Panc1 (cell line): ENCODE data around the gene HYAL3. TPM values are rescaled to one million over a fixed set of nuclear protein-coding genes. Genes with fewer than 3 reads are reported as not detected.
"Not testable (repeated sequence)": the region's sequence is repeated elsewhere in the genome, so short reads cannot be mapped to it uniquely, and the experiment has no call there.

ENCODE experiments used
- ATAC-seq: fragments of 200-7000 bp; cut with Tn5 transposase; 2 replicates; pipeline ENCODE4 v1.9.1; 2020; ENCODE audit warnings: mild to moderate bottlenecking, moderate library complexity
- BruUV-seq: library from RNA; stranded (reverse); fragments of 400-500 nt; replicated peaks from 2 replicates; lab custom pipeline; 2021; lab: Mats Ljungman, UMichigan
- CTCF ChIA-PET: fragments of 300-600 bp; sonication (Branson Sonifier 250); formaldehyde crosslinking; loops from one replicate; lab custom pipeline; 2022; ENCODE audit warnings: antibody characterized with exemption; lab: Charles Lee
- POLR2A ChIA-PET: fragments of 300-600 bp; sonication (Branson Sonifier 250); formaldehyde crosslinking; loops from one replicate; lab custom pipeline; 2022; ENCODE audit warnings: antibody characterized with exemption; lab: Charles Lee
- DNase-seq: peaks from one replicate; pipeline ENCODE4 v3.0.0-alpha.2; 2010; ENCODE audit warnings: low read depth, low spot score
- H3K27ac ChIP-seq: 2 replicates; pipeline ENCODE4 v1.5.1; 2011; ENCODE audit warnings: mild to moderate bottlenecking, low read length, inconsistent platforms
- H3K27me3 ChIP-seq: fragments of 200-500 bp; sonication (Bioruptor generic); 2 replicates; pipeline ENCODE4 v1.6.0; 2014; ENCODE audit warnings: low read length, inconsistent platforms; ENCODE audit not compliant: control insufficient read depth, insufficient read depth
- H3K36me3 ChIP-seq: fragments of 200-500 bp; sonication (Bioruptor generic); 2 replicates; pipeline ENCODE4 v1.5.1; 2014; ENCODE audit warnings: inconsistent platforms, mild to moderate bottlenecking, low read length, moderate library complexity; ENCODE audit not compliant: control insufficient read depth, insufficient read depth
- H3K4me1 ChIP-seq: 2 replicates; pipeline ENCODE4 v1.5.1; 2011; ENCODE audit warnings: inconsistent platforms, mild to moderate bottlenecking, low read length, moderate library complexity; ENCODE audit not compliant: control insufficient read depth, insufficient read depth
- H3K4me3 ChIP-seq, 2 experiments: 2 replicates each; pipeline ENCODE4 v1.5.1; 2011 to 2012; ENCODE audit warnings: low read depth in 2 of 2, low read length in 2 of 2, mild to moderate bottlenecking in 2 of 2, inconsistent platforms in 1 of 2, moderate library complexity in 1 of 2
- H3K9me3 ChIP-seq: fragments of 200-500 bp; sonication (Bioruptor generic); 2 replicates; pipeline ENCODE4 v1.5.1; 2014; ENCODE audit warnings: low read depth, mild to moderate bottlenecking, inconsistent platforms, low read length, moderate library complexity; ENCODE audit not compliant: control insufficient read depth, insufficient read depth
- POLR2AphosphoS5 ChIP-seq: IDR thresholded peaks from 2 replicates; pipeline ENCODE4 v1.6.1; 2012; ENCODE audit warnings: mild to moderate bottlenecking, low read depth, low read length, moderate library complexity
- SIN3A ChIP-seq: IDR thresholded peaks from 2 replicates; pipeline ENCODE4 v1.6.1; 2012; ENCODE audit warnings: low read depth, mild to moderate bottlenecking, low read length, moderate library complexity, borderline replicate concordance; ENCODE audit not compliant: insufficient read depth
- TCF7L2 ChIP-seq: IDR thresholded peaks from 2 replicates; pipeline ENCODE4 v1.6.1; 2011; ENCODE audit warnings: mild to moderate bottlenecking, low read depth, low read length, inconsistent platforms
- in situ Hi-C: cut with HindIII; loops from 2 replicates; pipeline ENCODE4 v1.10.0; 2016; ENCODE audit warnings: low sequenced_read_pairs, low pct_unique_long_range_greater_than_20kb
- intact Hi-C: fragments of 100-400 bp; cut with micrococcal nuclease; formaldehyde crosslinking; loops from one replicate; pipeline ENCODE4 v1.10.0; 2022; ENCODE audit not compliant: unreplicated experiment
- total RNA-seq: library from RNA; stranded (reverse); gene quantifications from one replicate; pipeline ENCODE4 v1.2.1, GENCODE V29; 2021; ENCODE audit not compliant: unreplicated experiment
- TF ChIP-seq, protein P1 (sequence below), 2 experiments: IDR thresholded peaks; 2 replicates each; pipeline ENCODE4 v1.6.1; 2011 to 2012; ENCODE audit warnings: low read depth in 2 of 2, control low read depth in 1 of 2, low read length in 1 of 2, mild to moderate bottlenecking in 1 of 2, moderate library complexity in 1 of 2; ENCODE audit not compliant: insufficient read depth in 1 of 2
- TF ChIP-seq, protein P2 (sequence below): fragments of 450-650 bp; IDR thresholded peaks from 2 replicates; pipeline ENCODE4 v1.5.1; 2017; ENCODE audit warnings: mild to moderate bottlenecking

HYAL3 gene
- total RNA-seq, 1 experiment from 2014 or later = 3.9 TPM

DNA sequence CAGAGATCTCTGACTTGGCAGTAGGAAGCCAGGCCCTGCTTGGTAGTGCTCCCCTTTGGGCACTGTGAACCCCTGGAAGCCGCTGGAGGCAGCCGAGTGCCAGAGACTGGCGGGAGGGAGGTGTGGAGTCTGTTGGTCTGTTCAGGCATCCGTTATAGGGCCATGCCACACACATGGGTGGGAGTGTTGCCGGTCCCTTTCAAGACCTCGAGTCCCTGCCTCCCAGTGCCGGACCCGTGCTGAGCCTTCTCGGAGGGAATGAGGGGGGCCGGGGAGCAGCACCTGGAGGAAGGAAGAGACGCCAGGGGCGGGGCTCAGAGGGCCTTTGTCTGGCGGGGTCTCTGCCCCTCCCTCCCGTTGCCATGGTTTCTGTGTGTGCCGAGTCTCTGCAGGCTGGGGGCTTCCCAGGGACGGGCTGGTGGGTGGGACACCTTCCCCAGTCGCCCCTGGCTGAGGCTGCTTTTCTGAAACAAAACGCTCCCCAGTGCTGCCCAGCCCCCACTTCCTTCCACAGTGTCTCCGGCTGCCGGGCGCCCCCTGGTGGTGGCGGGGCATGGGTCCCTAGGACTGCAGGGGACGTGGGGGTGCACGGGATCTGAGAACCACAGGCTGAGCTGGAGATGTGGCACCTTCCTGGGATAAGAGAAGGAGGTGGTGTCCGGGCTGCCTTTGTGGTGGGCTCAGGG lies 53.2 kb downstream of the HYAL3 start:
- CTCF ChIA-PET = interaction anchor here (0.8 to 1.3 kb wide), 2 partner anchors 10 to 51 kb away, joined by 5 to 6 read pairs; partner anchors contain the start of gene GNAI2
- no TSS peak for BruUV-seq
- in situ Hi-C loops (no loop called here), intact Hi-C loops (no loop called here)
- ATAC-seq (peak; percentile 90), DNase-seq (no peak)
- POLR2A ChIA-PET = no interaction called here
- Histone ChIP-seq H3K4me3 (peak overlapping the region; percentile 27 to 52), H3K36me3 (no peaks in the 10 kb centered on the region), H3K27ac (peak overlapping the region; percentile 88), H3K9me3 (no peaks in the 10 kb centered on the region), H3K4me1 (peaks cover 53% of the 10 kb centered on the region), H3K27me3 (no peaks in the 10 kb centered on the region)
- peak; percentile 65; the same call in 1 of the 2 replicates for TF ChIP-seq TCF7L2
- TF ChIP-seq, protein P1, sequence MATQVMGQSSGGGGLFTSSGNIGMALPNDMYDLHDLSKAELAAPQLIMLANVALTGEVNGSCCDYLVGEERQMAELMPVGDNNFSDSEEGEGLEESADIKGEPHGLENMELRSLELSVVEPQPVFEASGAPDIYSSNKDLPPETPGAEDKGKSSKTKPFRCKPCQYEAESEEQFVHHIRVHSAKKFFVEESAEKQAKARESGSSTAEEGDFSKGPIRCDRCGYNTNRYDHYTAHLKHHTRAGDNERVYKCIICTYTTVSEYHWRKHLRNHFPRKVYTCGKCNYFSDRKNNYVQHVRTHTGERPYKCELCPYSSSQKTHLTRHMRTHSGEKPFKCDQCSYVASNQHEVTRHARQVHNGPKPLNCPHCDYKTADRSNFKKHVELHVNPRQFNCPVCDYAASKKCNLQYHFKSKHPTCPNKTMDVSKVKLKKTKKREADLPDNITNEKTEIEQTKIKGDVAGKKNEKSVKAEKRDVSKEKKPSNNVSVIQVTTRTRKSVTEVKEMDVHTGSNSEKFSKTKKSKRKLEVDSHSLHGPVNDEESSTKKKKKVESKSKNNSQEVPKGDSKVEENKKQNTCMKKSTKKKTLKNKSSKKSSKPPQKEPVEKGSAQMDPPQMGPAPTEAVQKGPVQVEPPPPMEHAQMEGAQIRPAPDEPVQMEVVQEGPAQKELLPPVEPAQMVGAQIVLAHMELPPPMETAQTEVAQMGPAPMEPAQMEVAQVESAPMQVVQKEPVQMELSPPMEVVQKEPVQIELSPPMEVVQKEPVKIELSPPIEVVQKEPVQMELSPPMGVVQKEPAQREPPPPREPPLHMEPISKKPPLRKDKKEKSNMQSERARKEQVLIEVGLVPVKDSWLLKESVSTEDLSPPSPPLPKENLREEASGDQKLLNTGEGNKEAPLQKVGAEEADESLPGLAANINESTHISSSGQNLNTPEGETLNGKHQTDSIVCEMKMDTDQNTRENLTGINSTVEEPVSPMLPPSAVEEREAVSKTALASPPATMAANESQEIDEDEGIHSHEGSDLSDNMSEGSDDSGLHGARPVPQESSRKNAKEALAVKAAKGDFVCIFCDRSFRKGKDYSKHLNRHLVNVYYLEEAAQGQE (IDR thresholded peaks at IDR 0.05; ENCODE audit: insufficient read depth in 1 of 2, low read depth in 2 of 2, low read length in 1 of 2) = no peak
- TF ChIP-seq, protein P2, sequence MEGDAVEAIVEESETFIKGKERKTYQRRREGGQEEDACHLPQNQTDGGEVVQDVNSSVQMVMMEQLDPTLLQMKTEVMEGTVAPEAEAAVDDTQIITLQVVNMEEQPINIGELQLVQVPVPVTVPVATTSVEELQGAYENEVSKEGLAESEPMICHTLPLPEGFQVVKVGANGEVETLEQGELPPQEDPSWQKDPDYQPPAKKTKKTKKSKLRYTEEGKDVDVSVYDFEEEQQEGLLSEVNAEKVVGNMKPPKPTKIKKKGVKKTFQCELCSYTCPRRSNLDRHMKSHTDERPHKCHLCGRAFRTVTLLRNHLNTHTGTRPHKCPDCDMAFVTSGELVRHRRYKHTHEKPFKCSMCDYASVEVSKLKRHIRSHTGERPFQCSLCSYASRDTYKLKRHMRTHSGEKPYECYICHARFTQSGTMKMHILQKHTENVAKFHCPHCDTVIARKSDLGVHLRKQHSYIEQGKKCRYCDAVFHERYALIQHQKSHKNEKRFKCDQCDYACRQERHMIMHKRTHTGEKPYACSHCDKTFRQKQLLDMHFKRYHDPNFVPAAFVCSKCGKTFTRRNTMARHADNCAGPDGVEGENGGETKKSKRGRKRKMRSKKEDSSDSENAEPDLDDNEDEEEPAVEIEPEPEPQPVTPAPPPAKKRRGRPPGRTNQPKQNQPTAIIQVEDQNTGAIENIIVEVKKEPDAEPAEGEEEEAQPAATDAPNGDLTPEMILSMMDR = peak; percentile 97

DNA sequence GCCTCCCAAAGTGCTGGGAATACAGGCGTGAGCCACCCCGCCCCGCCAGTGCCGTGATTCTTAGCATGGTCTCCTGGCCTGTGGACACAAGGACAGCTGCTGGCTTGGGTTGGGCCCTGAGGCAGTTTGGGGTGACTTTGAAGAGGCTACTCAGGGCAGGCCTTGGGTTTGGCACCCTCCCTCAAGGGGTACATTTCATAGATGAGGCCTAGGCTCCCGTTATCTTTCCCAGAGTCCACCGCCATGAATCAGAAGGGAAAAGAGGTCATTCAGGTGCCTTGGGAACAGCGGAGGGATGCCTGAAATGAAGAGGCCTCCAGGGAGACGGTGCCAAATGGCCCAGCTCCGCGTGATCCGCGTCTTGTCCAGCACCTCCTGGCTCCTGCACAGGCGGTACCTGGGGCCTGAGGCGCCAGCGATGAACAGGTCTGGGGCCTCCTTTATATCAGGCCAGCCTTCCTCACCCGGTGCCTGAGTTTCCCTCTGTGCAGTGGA lies 53.9 kb downstream of the HYAL3 start:
- peak overlapping the region; percentile 88 for H3K27ac ChIP-seq
- H3K36me3 ChIP-seq = no peaks in the 10 kb centered on the region
- ChIA-PET POLR2A (interaction anchor here (0.7 kb wide), 1 partner anchor 26 kb away, joined by 5 read pairs; no protein-coding TSS in a partner anchor), CTCF (interaction anchor here (0.7 kb wide), 1 partner anchor 125 kb away, joined by 3 read pairs; no protein-coding TSS in a partner anchor)
- H3K27me3 ChIP-seq = no peaks in the 10 kb centered on the region
- H3K4me1 ChIP-seq = peaks cover 53% of the 10 kb centered on the region
- H3K9me3 ChIP-seq = no peaks in the 10 kb centered on the region
- no TSS peak for BruUV-seq
- TF ChIP-seq, protein P1 (IDR thresholded peaks at IDR 0.05; ENCODE audit: insufficient read depth in 1 of 2, low read depth in 2 of 2, low read length in 1 of 2) = no peak
- TF ChIP-seq POLR2AphosphoS5 (no peak), TCF7L2 (no peak), SIN3A (no peak)
- TF ChIP-seq, protein P2 = no peak
- peak overlapping the region in 1 of 2 experiments; percentile 52; a peak in 2 of 4 replicates for H3K4me3 ChIP-seq
- intact Hi-C loops = no loop called here
- ATAC-seq (peak; percentile 45), DNase-seq (no peak)
- in situ Hi-C loops = no loop called here

DNA sequence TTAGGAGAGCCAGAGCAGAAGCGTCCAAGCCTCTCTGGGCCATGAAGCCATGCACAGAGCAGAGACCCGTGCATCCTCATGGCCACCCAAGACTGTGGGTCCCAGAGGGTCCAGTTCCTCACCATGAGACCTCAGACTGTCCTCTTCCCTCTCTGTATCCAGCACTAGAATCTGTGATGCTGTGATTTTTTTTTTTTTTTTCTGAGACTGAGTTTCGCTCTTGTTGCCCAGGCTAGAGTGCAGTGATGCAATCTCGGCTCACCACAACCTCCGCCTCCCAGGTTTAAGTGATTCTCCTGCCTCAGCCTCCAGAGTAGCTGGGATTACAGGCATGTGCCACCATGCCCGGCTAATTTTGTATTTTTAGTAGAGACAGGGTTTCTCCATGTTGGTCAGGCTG lies 54.4 kb downstream of the HYAL3 start:
- Histone ChIP-seq H3K4me1 (peaks cover 53% of the 10 kb centered on the region), H3K27ac (peak overlapping the region; percentile 57; the same call in 1 of the 2 replicates)
- H3K27me3 ChIP-seq, intact Hi-C loops, H3K36me3 ChIP-seq, in situ Hi-C loops, H3K9me3 ChIP-seq, ATAC-seq, BruUV-seq, DNase-seq, H3K4me3 ChIP-seq: not testable (repeated sequence)
- CTCF ChIA-PET = interaction anchor here (0.7 kb wide), 1 partner anchor 124 kb away, joined by 3 read pairs; no protein-coding TSS in a partner anchor
- POLR2A ChIA-PET = interaction anchor here (0.7 kb wide), 1 partner anchor 26 kb away, joined by 5 read pairs; no protein-coding TSS in a partner anchor
